ENCODE measurements around the gene VPS13C. TPM values are rescaled to one million over a fixed set of nuclear protein-coding genes. Genes with fewer than 3 reads are reported as not detected.
"Not testable (repeated sequence)": the region's sequence is repeated elsewhere in the genome, so short reads cannot be mapped to it uniquely, and the experiment has no call there.

The VPS13C gene
- total and polyA plus RNA-seq, 7 donors = 7.1 to 34.1 (median 24.8) TPM

GRCh38 chr15:62027263-62027565 lies 33.0 kb downstream of the VPS13C start:
- Histone ChIP-seq H3K36me3 (ENCODE audit: insufficient read depth in 1 of 2, low read depth in 1 of 2) (peaks cover 0 to 32% of the 10 kb centered on the region in 2 donors), H3K4me1 (no peaks in the 10 kb centered on the region), H3K9me3 (no peaks in the 10 kb centered on the region), H3K4me3 (no peak overlapping the region), H3K27ac (no peak overlapping the region), H3K27me3 (ENCODE audit: insufficient read depth in 3 of 3, low read length in 2 of 3) (no peaks in the 10 kb centered on the region)
- DNase-seq = no peak
- no peak for TF ChIP-seq CTCF (IDR thresholded peaks at IDR 0.05)
- no peak for ATAC-seq
- intact Hi-C loops (cut with DNase I) = no loop called here
- 69 to 80% (median 74%) methylated on average over 3 of the region's 3 CpGs for WGBS, 3 donors

DNA sequence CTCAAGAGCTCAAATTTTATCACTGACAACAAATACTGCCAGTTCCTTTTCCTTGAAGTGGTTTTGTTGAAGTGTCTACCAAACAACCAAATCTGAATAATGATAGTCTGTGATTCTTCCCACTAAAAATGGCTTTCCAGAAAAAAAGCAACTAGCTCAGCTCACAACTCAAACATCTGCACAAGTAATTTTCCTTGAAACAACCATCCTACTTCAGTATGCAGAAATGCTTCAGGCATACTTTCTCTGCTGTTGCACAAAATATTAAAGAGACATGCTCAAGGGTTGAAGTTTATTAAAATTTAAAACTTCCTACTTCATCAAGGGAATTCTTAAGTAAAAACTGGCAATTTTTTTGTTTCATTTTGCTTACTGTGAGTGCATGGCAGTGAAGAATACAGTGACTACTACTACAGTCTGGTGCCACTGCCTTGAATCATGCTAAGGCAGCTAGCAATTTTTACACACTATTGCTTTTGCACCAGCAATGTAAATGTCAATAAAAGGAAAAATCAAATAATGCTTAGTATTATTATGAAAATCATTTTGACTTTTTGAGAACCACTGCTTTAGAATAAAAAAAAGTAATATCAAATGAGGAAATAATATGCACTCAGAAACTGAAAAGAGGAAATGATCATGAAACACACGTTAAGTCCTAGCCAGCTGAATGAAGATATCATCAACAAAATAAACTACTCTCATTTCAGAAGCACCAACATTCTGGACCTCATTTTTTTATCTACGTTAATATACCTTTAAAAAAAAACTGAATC lies 33.6 kb downstream of the VPS13C start:
- WGBS, 3 donors = 68 to 73% (median 72%) methylated on average over 2 of the region's 2 CpGs
- Histone ChIP-seq H3K27me3 (ENCODE audit: insufficient read depth in 3 of 3, low read length in 2 of 3) (no peaks in the 10 kb centered on the region), H3K9me3 (no peaks in the 10 kb centered on the region), H3K36me3 (ENCODE audit: insufficient read depth in 1 of 2, low read depth in 1 of 2) (peaks cover 0 to 37% of the 10 kb centered on the region in 2 donors), H3K27ac (no peak overlapping the region), H3K4me1 (no peaks in the 10 kb centered on the region), H3K4me3 (no peak overlapping the region)
- no peak for TF ChIP-seq CTCF (IDR thresholded peaks at IDR 0.05)
- DNase-seq (no peak), ATAC-seq (no peak)
- intact Hi-C loops (cut with DNase I) = no loop called here

- 90 to 96% (median 94%) methylated on average over 3 of the region's 3 CpGs for WGBS, 3 donors
- H3K9me3 ChIP-seq = no peaks in the 10 kb centered on the region
- no peak overlapping the region for H3K4me3 ChIP-seq
- no peaks in the 10 kb centered on the region for H3K27me3 ChIP-seq (ENCODE audit: insufficient read depth in 3 of 3, low read length in 2 of 3)
- no peaks in the 10 kb centered on the region for H3K4me1 ChIP-seq
- DNase-seq = no peak
- intact Hi-C loops (cut with DNase I) = no loop called here
- no peak for ATAC-seq
- no peak overlapping the region for H3K27ac ChIP-seq
- no peak for TF ChIP-seq CTCF (IDR thresholded peaks at IDR 0.05)
- peaks cover 0 to 42% of the 10 kb centered on the region in 2 donors for H3K36me3 ChIP-seq (ENCODE audit: insufficient read depth in 1 of 2, low read depth in 1 of 2)
Measured at GRCh38 chr15:62021991-62022600, 38.2 kb downstream of the VPS13C start.

DNA sequence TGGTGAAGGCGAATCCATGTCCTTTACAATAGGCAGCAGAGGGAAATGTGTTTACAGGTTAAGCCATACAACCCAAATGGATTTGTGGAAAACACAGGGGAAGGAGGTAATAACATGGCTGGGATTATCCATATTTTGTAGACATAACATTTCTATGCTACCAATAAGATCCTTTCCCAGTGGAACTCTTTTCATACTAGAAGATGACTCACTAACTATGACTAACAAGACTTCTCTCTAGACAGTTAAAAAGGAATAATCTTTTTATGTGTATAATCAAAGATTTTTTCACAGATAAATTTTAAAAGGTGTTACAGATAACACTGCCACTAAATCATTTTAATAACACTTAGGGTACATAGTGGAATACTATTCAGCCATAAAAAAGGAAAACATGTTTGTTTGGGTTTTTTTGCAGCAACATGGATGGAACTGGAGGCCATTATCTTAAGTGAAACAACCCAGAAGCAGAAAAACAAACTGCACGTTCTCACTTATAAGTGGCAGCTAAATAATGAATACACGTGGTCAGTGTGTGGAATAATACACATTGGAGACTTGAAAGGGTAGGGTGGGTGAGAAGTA lies 39.6 kb downstream of the VPS13C start:
- no peak for DNase-seq
- intact Hi-C loops (cut with DNase I) = no loop called here
- Histone ChIP-seq H3K27me3 (ENCODE audit: insufficient read depth in 3 of 3, low read length in 2 of 3) (no peaks in the 10 kb centered on the region), H3K27ac (no peak overlapping the region), H3K36me3 (ENCODE audit: insufficient read depth in 1 of 2, low read depth in 1 of 2) (peaks cover 0 to 42% of the 10 kb centered on the region in 2 donors), H3K9me3 (no peaks in the 10 kb centered on the region), H3K4me3 (no peak overlapping the region), H3K4me1 (no peaks in the 10 kb centered on the region)
- no peak for TF ChIP-seq CTCF (IDR thresholded peaks at IDR 0.05)
- 94 to 98% (median 96%) methylated on average over 3 of the region's 3 CpGs for WGBS, 3 donors
- ATAC-seq = no peak

- ATAC-seq; H3K4me3 ChIP-seq; H3K27ac ChIP-seq; H3K27me3 ChIP-seq (ENCODE audit: insufficient read depth in 3 of 3, low read length in 2 of 3); H3K4me1 ChIP-seq; DNase-seq; intact Hi-C loops (cut with DNase I); H3K9me3 ChIP-seq: not testable (repeated sequence)
- peaks cover 0 to 39% of the 10 kb centered on the region in 2 donors for H3K36me3 ChIP-seq (ENCODE audit: insufficient read depth in 1 of 2, low read depth in 1 of 2)
- 90 to 99% (median 96%) methylated on average over 5 of the region's 7 CpGs for WGBS, 3 donors
Measured at GRCh38 chr15:62005354-62005753, 54.9 kb downstream of the VPS13C start.

All from psoas muscle (tissue), 8 donors.